HG03469 (cell line): Measurements from ENCODE around the gene PCDH10.
"Not testable (repeated sequence)": the region's sequence is repeated elsewhere in the genome, so short reads cannot be mapped to it uniquely, and the experiment has no call there.

Source experiments
- ATAC-seq: cut with Tn5 transposase; IDR thresholded peaks from one replicate; pipeline ENCODE4 v1.9.1; 2021; ENCODE audit warnings: mild to moderate bottlenecking, moderate library complexity, moderate number of reproducible peaks; ENCODE audit not compliant: unreplicated experiment

PCDH10 gene

GRCh38 chr4:133208694-133209285 is 59.7 kb downstream of the PCDH10 start:
- ATAC-seq, result no peak

DNA sequence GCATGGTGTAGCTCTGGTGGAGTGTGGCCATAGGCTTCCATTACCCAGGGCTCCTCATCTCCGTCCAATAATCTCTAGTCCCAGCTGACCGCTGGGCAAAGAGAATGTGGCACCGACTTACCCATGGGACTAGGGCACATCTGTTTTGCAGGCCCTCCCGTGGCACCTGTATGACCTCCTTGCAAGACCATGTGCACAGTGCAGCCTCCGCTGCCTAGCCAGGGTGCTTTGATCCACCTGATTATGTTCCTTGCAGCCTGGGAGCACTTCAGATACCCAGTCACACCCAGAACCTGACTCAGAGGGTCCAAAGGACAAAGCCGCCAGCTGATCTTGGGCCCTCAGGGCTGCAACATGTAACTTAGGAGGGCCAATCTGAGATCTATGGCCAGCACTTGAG is 84.8 kb downstream of the PCDH10 start:
- ATAC-seq, result no peak

DNA sequence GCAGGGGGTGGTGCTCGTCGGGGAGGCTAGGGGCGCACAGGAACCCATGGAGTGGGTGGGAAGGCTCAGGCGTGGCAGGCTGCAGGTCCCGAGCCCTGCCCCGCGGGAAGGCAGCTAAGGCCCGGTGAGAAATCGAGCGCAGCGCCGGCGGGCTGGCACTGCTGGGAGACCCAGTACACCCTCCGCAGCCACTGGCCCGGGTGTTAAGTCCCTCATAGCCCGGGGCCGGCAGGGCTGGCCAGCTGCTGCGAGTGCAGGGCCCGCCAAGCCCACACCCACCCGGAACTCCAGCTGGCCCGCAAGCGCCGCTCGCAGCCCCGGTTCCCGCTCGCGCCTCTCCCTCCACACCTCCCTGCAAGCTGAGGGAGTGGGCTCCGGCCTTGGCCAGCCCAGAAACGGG is 91.4 kb downstream of the PCDH10 start:
- not testable (repeated sequence) for ATAC-seq
